ENCODE measurements around the gene ZNF275. TPM values are rescaled to one million over a fixed set of nuclear protein-coding genes. Genes with fewer than 3 reads are reported as not detected.
"Not testable (repeated sequence)": the region's sequence is repeated elsewhere in the genome, so short reads cannot be mapped to it uniquely, and the experiment has no call there.

The ZNF275 gene
- total RNA-seq, 2 donors from 2014 or later, result 16.6 to 20.8 TPM

GRCh38 chrX:153307276-153308178 lies 26.4 kb upstream of the ZNF275 start:
- no peaks in the 10 kb centered on the region for H3K9me3 Mint-ChIP-seq
- ATAC-seq (replicated peaks), result no peak
- H3K27me3 Mint-ChIP-seq, result peaks cover 11% of the 10 kb centered on the region
- H3K4me3 Mint-ChIP-seq, result no peak overlapping the region
- no peak overlapping the region for H3K27ac Mint-ChIP-seq
- H3K4me1 Mint-ChIP-seq, result no peaks in the 10 kb centered on the region
- no peaks in the 10 kb centered on the region for H3K36me3 Mint-ChIP-seq (ENCODE audit: low read depth)

DNA sequence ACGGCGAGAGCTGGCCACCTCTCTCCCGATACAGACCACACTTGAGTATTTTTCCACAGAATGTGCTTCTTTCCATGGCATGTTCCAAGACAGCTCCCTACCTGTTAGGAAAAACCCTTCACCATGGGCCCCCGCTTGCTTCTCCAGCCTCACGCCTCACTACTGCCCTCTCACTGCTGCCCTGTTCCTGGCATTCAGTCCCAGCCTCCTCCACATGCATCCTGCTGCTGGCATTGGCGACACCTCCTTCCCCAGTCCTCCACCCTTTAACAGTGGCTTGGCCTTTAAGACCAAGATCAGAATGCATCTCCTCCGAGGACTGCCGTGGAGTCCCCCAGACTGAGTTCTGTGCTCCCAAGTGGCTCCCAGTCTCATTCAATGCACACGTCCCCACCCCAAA lies 23.1 kb upstream of the ZNF275 start:
- ATAC-seq (replicated peaks), result no peak
- no peaks in the 10 kb centered on the region for H3K36me3 Mint-ChIP-seq (ENCODE audit: low read depth)
- no peaks in the 10 kb centered on the region for H3K4me1 Mint-ChIP-seq

GRCh38 chrX:153312041-153312440 lies 21.9 kb upstream of the ZNF275 start:
- no peak overlapping the region for H3K4me3 Mint-ChIP-seq
- no peaks in the 10 kb centered on the region for H3K36me3 Mint-ChIP-seq (ENCODE audit: low read depth)
- no peaks in the 10 kb centered on the region for H3K4me1 Mint-ChIP-seq
- no peaks in the 10 kb centered on the region for H3K9me3 Mint-ChIP-seq
- no peak for ATAC-seq (replicated peaks)
- H3K27ac Mint-ChIP-seq, result no peak overlapping the region
- no peaks in the 10 kb centered on the region for H3K27me3 Mint-ChIP-seq

More for the DNA sequence above, 23.1 kb upstream of the ZNF275 start:
- Mint-ChIP-seq H3K27ac (no peak overlapping the region), H3K9me3 (no peaks in the 10 kb centered on the region), H3K4me3 (no peak overlapping the region), H3K27me3 (no peaks in the 10 kb centered on the region)

DNA sequence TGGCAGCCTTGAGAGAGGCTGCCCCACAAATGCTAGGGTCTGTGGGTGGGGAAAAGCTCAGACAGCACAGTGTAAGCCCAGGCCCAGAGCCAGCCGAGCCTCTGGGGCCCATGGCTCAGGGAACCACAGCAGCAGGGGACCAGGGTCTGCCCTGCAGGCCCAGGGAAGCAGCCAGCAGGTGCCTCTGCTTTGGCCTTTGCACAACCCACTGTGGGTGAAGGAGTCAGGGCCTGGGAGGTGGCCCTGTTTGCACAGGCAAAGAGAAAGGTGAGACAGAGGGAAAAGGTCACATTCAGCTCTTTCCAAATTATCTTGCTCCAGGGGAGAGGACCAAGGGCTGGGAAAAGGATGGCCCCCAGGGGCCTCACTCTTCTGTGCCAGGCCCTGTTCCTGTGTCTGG lies 21.1 kb upstream of the ZNF275 start:
- no peak for ATAC-seq (replicated peaks)
- no peaks in the 10 kb centered on the region for H3K9me3 Mint-ChIP-seq
- H3K36me3 Mint-ChIP-seq (ENCODE audit: low read depth), result no peaks in the 10 kb centered on the region
- no peaks in the 10 kb centered on the region for H3K27me3 Mint-ChIP-seq
- no peak overlapping the region for H3K27ac Mint-ChIP-seq
- H3K4me1 Mint-ChIP-seq, result no peaks in the 10 kb centered on the region
- no peak overlapping the region for H3K4me3 Mint-ChIP-seq

GRCh38 chrX:153317306-153317705 lies 16.6 kb upstream of the ZNF275 start:
- H3K27ac Mint-ChIP-seq, result no peak overlapping the region
- ATAC-seq (replicated peaks), result no peak
- H3K4me3 Mint-ChIP-seq, result no peak overlapping the region

DNA sequence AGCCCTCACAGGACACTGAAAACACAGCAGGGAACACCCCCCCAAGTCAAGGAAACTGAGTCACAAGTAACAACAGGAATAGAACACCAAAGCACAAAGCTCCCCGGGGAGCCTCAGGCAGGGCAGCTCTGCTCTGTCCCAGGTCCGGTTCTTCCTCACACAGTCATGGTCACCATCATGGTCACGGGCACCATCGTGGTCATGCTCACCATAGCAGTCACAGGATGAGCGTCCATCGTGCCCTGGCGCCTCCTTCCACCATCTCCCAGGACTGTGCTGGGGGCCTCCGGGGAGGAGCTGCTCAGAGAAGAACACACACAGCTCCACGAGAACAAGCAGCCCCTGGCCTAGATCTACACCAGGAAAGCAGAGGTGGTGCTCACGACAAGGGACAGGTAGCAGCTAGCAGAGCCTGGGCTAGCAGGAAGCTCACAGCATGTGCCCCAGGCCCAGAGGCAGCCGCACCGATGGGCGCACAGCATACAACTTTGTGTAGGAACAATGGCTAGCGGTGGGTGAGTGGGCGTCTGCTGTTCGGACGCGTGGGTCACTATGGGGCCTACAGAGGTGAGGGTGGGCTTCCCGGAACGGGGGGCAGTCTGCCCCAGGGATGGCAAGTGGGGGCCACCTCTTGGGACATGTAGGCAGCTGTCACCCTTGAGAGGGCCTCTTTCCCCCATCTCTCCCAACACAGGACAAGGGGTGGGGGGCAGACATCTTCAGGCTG lies 15.8 kb upstream of the ZNF275 start:
- no peaks in the 10 kb centered on the region for H3K4me1 Mint-ChIP-seq
- H3K4me3 Mint-ChIP-seq, result no peak overlapping the region
- H3K27ac Mint-ChIP-seq, result no peak overlapping the region
- H3K27me3 Mint-ChIP-seq, result peaks cover 4% of the 10 kb centered on the region
- H3K36me3 Mint-ChIP-seq (ENCODE audit: low read depth), result no peaks in the 10 kb centered on the region
- H3K9me3 Mint-ChIP-seq, result no peaks in the 10 kb centered on the region
- no peak for ATAC-seq (replicated peaks)

More at GRCh38 chrX:153317306-153317705, 16.6 kb upstream of the ZNF275 start:
- Mint-ChIP-seq H3K36me3 (ENCODE audit: low read depth) (no peaks in the 10 kb centered on the region), H3K4me1 (no peaks in the 10 kb centered on the region), H3K9me3 (no peaks in the 10 kb centered on the region), H3K27me3 (peaks cover 4% of the 10 kb centered on the region)

DNA sequence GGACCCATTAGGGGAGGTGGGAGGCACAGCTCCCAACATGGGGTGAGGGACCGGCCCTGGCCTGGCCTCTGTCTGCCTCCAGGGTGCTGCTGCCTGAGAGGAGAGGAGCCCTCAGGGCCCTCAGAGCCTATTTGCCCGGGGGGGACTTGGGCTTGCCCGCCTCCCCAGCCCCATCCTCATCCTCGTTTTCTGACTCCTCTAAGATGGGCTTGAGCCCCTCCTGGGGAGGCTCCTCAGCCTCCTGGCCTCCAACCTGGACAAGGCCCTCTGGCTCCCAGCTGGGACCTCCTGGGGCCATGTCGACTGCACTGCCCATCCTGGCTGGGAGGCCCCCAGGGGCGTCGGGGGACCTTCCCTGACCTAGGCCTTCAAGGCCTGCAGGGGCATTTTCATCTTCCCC lies 15.1 kb upstream of the ZNF275 start:
- Mint-ChIP-seq H3K4me1 (no peaks in the 10 kb centered on the region), H3K27ac (no peak overlapping the region), H3K27me3 (peaks cover 4% of the 10 kb centered on the region), H3K9me3 (no peaks in the 10 kb centered on the region), H3K36me3 (ENCODE audit: low read depth) (no peaks in the 10 kb centered on the region), H3K4me3 (no peak overlapping the region)
- no peak for ATAC-seq (replicated peaks)

DNA sequence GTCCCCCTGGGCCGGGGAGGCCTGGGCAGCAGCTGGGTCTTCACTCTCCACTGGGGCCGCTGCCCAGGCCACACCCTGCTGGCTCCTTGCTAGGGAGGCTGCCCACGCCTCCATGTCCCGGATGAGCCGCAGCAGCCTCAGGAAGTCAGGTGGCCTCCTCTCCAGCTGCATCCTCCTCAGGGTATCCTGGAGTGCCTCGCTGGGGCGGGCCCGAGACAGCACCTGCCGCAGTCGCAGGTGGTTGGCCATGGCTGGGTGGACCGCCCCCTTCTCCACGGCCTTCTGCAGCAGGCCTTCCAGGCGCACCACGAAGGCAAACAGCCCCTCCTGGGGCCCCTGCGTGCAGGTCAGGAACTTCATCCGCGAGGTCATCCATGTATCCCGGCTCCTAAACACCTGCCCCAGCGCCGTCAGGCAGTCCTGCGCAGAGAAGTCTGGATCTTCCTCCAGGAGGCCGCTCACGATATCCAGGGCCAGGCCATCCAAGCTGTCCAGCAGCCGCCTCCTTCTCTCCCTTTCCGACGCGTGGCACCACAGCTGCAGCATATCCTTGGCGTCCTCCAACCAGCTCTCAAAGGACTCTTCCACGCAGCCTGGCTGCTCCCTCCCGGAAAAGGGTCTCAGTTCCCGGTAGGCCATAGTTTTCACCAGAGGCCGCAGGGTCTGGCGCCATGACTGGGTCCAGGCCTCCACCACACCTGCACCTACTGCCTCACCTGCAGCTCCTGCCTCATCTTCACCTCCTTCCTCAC lies 14.5 kb upstream of the ZNF275 start:
- Mint-ChIP-seq H3K27me3 (peaks cover 4% of the 10 kb centered on the region), H3K4me3 (no peak overlapping the region), H3K9me3 (no peaks in the 10 kb centered on the region), H3K4me1 (no peaks in the 10 kb centered on the region), H3K36me3 (ENCODE audit: low read depth) (no peaks in the 10 kb centered on the region), H3K27ac (no peak overlapping the region)
- ATAC-seq (replicated peaks), result no peak

- ATAC-seq (replicated peaks); H3K27me3 Mint-ChIP-seq; H3K27ac Mint-ChIP-seq: not testable (repeated sequence)
Observed at GRCh38 chrX:153320047-153320443, 13.9 kb upstream of the ZNF275 start.

GRCh38 chrX:153320555-153321184 lies 13.3 kb upstream of the ZNF275 start:
- no peak for ATAC-seq (replicated peaks)
- H3K27ac Mint-ChIP-seq, result no peak overlapping the region
- H3K27me3 Mint-ChIP-seq, result peaks cover 4% of the 10 kb centered on the region
- H3K4me3 Mint-ChIP-seq, result no peak overlapping the region
- H3K36me3 Mint-ChIP-seq (ENCODE audit: low read depth), result no peaks in the 10 kb centered on the region
- no peaks in the 10 kb centered on the region for H3K4me1 Mint-ChIP-seq
- H3K9me3 Mint-ChIP-seq, result no peaks in the 10 kb centered on the region

More at GRCh38 chrX:153320047-153320443, 13.9 kb upstream of the ZNF275 start:
- not testable (repeated sequence) for H3K4me1 Mint-ChIP-seq; H3K36me3 Mint-ChIP-seq (ENCODE audit: low read depth); H3K9me3 Mint-ChIP-seq; H3K4me3 Mint-ChIP-seq

- Mint-ChIP-seq H3K9me3 (no peaks in the 10 kb centered on the region), H3K27ac (no peak within 1 kb of the TSS), H3K4me3 (no peak within 1 kb of the TSS), H3K4me1 (no peaks in the 10 kb centered on the region), H3K36me3 (ENCODE audit: low read depth) (no peaks in the 10 kb centered on the region), H3K27me3 (peaks cover 4% of the 10 kb centered on the region)
- ATAC-seq (replicated peaks), result no peak
Observed at GRCh38 chrX:153321381-153322124, 12.4 kb upstream of the ZNF275 start, which contains the start of gene PNMA6F. TSS of gene PNMA6F (minus strand) at chrX:153321767. CDS start at chrX:153320674, 1,093 bp downstream.

DNA sequence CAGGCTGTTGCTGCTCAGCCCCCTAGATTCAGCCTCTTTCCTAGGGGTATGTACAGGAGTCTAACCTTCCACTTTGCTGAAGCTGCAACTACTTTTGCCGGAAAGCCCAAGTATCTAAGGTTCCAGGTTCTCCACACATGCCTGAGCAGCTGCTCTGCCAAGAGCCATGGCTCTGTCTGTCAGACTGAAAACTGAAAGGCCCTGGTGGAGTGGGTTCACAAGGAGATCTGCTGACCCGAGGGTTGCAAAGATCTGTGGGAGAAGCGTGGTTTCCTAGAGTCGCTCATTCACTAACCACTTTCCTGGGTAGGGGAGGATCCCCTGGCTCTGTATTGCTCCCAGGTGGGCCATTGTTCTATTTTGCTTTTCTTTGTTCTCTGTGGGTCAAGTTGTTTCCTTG lies 6.4 kb upstream of the ZNF275 start:
- Mint-ChIP-seq H3K36me3 (ENCODE audit: low read depth) (no peaks in the 10 kb centered on the region), H3K4me3 (no peak overlapping the region), H3K27me3 (peaks cover 8% of the 10 kb centered on the region), H3K27ac (no peak overlapping the region), H3K9me3 (no peaks in the 10 kb centered on the region), H3K4me1 (no peaks in the 10 kb centered on the region)
- no peak for ATAC-seq (replicated peaks)

GRCh38 chrX:153333266-153333665 lies 687 bp upstream of the ZNF275 start:
- Mint-ChIP-seq H3K4me1 (peaks cover 10% of the 10 kb centered on the region), H3K36me3 (ENCODE audit: low read depth) (peaks cover 28% of the 10 kb centered on the region), H3K27ac (no peak overlapping the region), H3K9me3 (no peaks in the 10 kb centered on the region), H3K4me3 (peak overlapping the region; percentile 79), H3K27me3 (peaks cover 8% of the 10 kb centered on the region)
- no peak for ATAC-seq (replicated peaks)
